Measurements from ENCODE around the gene USP31. TPM values are rescaled to one million over a fixed set of nuclear protein-coding genes. Genes with fewer than 3 reads are reported as not detected.

USP31 gene
- total RNA-seq, 1 experiment from 2014 or later = 17.4 TPM

GRCh38 chr16:23082161-23082788 lies 67.0 kb downstream of the USP31 start:
- ATAC-seq (no peak), DNase-seq (ENCODE audit: low spot score) (no peak)
- Mint-ChIP-seq H3K4me3 (no peak overlapping the region), H3K4me1 (peaks cover 36% of the 10 kb centered on the region), H3K9me3 (no peaks in the 10 kb centered on the region), H3K27me3 (ENCODE audit: low read depth) (no peaks in the 10 kb centered on the region), H3K36me3 (peaks cover 41% of the 10 kb centered on the region), H3K27ac (0 out of 2 replicates have a peak overlapping the region, but pooled peaks have one; percentile 12)
- ChIA-PET CTCF (interaction anchor here (0.7 kb wide), 1 partner anchor 99 kb away, joined by 4 read pairs; no protein-coding TSS in a partner anchor), POLR2A (no interaction called here)
- TF ChIP-seq SOX15 (CRISPR knock-in tag; IDR thresholded peaks at IDR 0.05) (no peak), JUN (CRISPR knock-in tag; IDR thresholded peaks at IDR 0.05) (no peak), ATF3 (CRISPR knock-in tag; conservative IDR thresholded peaks at IDR 0.05) (no peak), SMAD3 (CRISPR knock-in tag; IDR thresholded peaks at IDR 0.05; ENCODE audit: borderline replicate concordance) (no peak)

GRCh38 chr16:23081675-23082119 lies 67.6 kb downstream of the USP31 start:
- no peak overlapping the region for H3K4me3 Mint-ChIP-seq
- TF ChIP-seq EMX1 (CRISPR knock-in tag; IDR thresholded peaks at IDR 0.05) (no peak), IRF2 (CRISPR knock-in tag; IDR thresholded peaks at IDR 0.05; ENCODE audit: borderline replicate concordance, low read depth) (no peak), SMAD3 (CRISPR knock-in tag; IDR thresholded peaks at IDR 0.05; ENCODE audit: borderline replicate concordance) (no peak), AFF4 (CRISPR knock-in tag; IDR thresholded peaks at IDR 0.05; ENCODE audit: borderline replicate concordance) (no peak), ARID4B (CRISPR knock-in tag; IDR thresholded peaks at IDR 0.05; ENCODE audit: borderline replicate concordance) (no peak), GTF2I (CRISPR knock-in tag; conservative IDR thresholded peaks at IDR 0.05) (no peak), ZBTB21 (CRISPR knock-in tag; IDR thresholded peaks at IDR 0.05; ENCODE audit: borderline replicate concordance) (no peak), NFE2L1 (CRISPR knock-in tag; IDR thresholded peaks at IDR 0.05) (no peak), HMGA2 (CRISPR knock-in tag; IDR thresholded peaks at IDR 0.05) (no peak), OVOL2 (CRISPR knock-in tag; IDR thresholded peaks at IDR 0.05; ENCODE audit: borderline replicate concordance) (no peak), ZNF532 (CRISPR knock-in tag; IDR thresholded peaks at IDR 0.05; ENCODE audit: borderline replicate concordance) (no peak)
- peaks cover 36% of the 10 kb centered on the region for H3K4me1 Mint-ChIP-seq
- peak overlapping the region; percentile 12; the same call in 1 of the 2 replicates for H3K27ac Mint-ChIP-seq
- ATAC-seq (no peak), DNase-seq (ENCODE audit: low spot score) (no peak)
- H3K27me3 Mint-ChIP-seq (ENCODE audit: low read depth) = no peaks in the 10 kb centered on the region
- no peaks in the 10 kb centered on the region for H3K9me3 Mint-ChIP-seq
- peaks cover 43% of the 10 kb centered on the region for H3K36me3 Mint-ChIP-seq
- POLR2A ChIA-PET = no interaction called here
- CTCF ChIA-PET = no interaction called here

Data from WTC11 (cell line).